Tibial artery (tissue), 4 donors: Measurements from ENCODE around the gene ARHGAP18.

Experiments used
- DNase-seq, 2 donors: peaks; one replicate each; pipeline ENCODE4 v3.0.0-alpha.2; 2019
- H3K27ac ChIP-seq, 2 donors: fragments of 200-600 bp; sonication (generic) in 1 of 2; 1 replicate in 1 of 2; 2 replicates in 1 of 2; pipeline ENCODE4 v1.5.1; 2018 to 2019; ENCODE audit warnings: mild to moderate bottlenecking in 1 of 2
- H3K27me3 ChIP-seq, 2 donors: fragments of 200-600 bp; sonication (generic) in 1 of 2; one replicate each; pipeline versions ENCODE4 v1.5.1 to v1.6.0; 2016 to 2019
- H3K36me3 ChIP-seq, 3 donors: fragments of 200-600 bp; sonication (generic) in 2 of 3; one replicate each; pipeline ENCODE4 v1.5.1; 2016 to 2019; ENCODE audit warnings: mild to moderate bottlenecking in 2 of 3
- H3K4me1 ChIP-seq, 4 donors: fragments of 200-600 bp; sonication (generic) in 2 of 4; 1 replicate in 3 of 4; 2 replicates in 1 of 4; pipeline ENCODE4 v1.5.1; 2016 to 2019
- H3K4me3 ChIP-seq, 2 donors: fragments of 200-600 bp; sonication (generic) in 1 of 2; 1 replicate in 1 of 2; 2 replicates in 1 of 2; pipeline ENCODE4 v1.5.1; 2018 to 2019; ENCODE audit warnings: mild to moderate bottlenecking in 2 of 2
- H3K9me3 ChIP-seq, 3 donors: fragments of 200-600 bp; sonication (generic) in 1 of 3; one replicate each; pipeline ENCODE4 v1.5.1; 2016 to 2019
- CTCF ChIP-seq, 2 experiments: fragments of 200-600 bp in 1 of 2; fragments of 450-650 bp in 1 of 2; IDR thresholded peaks; one replicate each; pipeline ENCODE4 v1.5.1; 2017 to 2019; ENCODE audit warnings: antibody characterized with exemption in 2 of 2, mild to moderate bottlenecking in 1 of 2, moderate library complexity in 1 of 2
- intact Hi-C: fragments of 100-400 bp; cut with DNase I; formaldehyde crosslinking; loops from one replicate; pipeline ENCODE4 v1.15.0; 2023; ENCODE audit warnings: low total_unique reads

The ARHGAP18 gene

GRCh38 chr6:129643176-129643575 is 66.8 kb downstream of the ARHGAP18 start:
- Histone ChIP-seq H3K36me3 (no peaks in the 10 kb centered on the region), H3K4me3 (no peak overlapping the region), H3K27ac (no peak overlapping the region), H3K9me3 (no peaks in the 10 kb centered on the region), H3K27me3 (no peaks in the 10 kb centered on the region), H3K4me1 (peaks cover 0 to 24% (median 3%) of the 10 kb centered on the region in 4 donors)
- DNase-seq, result no peak
- no peak for TF ChIP-seq CTCF (IDR thresholded peaks at IDR 0.05)
- intact Hi-C loops, result no loop called here

GRCh38 chr6:129642322-129642721 is 67.7 kb downstream of the ARHGAP18 start:
- no peaks in the 10 kb centered on the region for H3K9me3 ChIP-seq
- no peak for DNase-seq
- no peaks in the 10 kb centered on the region for H3K36me3 ChIP-seq
- TF ChIP-seq CTCF (IDR thresholded peaks at IDR 0.05), result no peak
- no peaks in the 10 kb centered on the region for H3K27me3 ChIP-seq
- no peak overlapping the region for H3K27ac ChIP-seq
- peaks cover 0 to 24% (median 3%) of the 10 kb centered on the region in 4 donors for H3K4me1 ChIP-seq
- no peak overlapping the region for H3K4me3 ChIP-seq
- intact Hi-C loops, result no loop called here

GRCh38 chr6:129641344-129641743 is 68.6 kb downstream of the ARHGAP18 start:
- H3K4me1 ChIP-seq, result peaks cover 0 to 24% (median 3%) of the 10 kb centered on the region in 4 donors
- H3K9me3 ChIP-seq, result no peaks in the 10 kb centered on the region
- H3K36me3 ChIP-seq, result no peaks in the 10 kb centered on the region
- no peak overlapping the region for H3K27ac ChIP-seq
- H3K27me3 ChIP-seq, result no peaks in the 10 kb centered on the region
- H3K4me3 ChIP-seq, result no peak overlapping the region
- intact Hi-C loops, result no loop called here
- no peak for DNase-seq
- no peak for TF ChIP-seq CTCF (IDR thresholded peaks at IDR 0.05)

- no peak overlapping the region for H3K27ac ChIP-seq
- H3K4me1 ChIP-seq, result peaks cover 0 to 8% (median 4%) of the 10 kb centered on the region in 4 donors
- TF ChIP-seq CTCF (IDR thresholded peaks at IDR 0.05), result no peak
- no peaks in the 10 kb centered on the region for H3K9me3 ChIP-seq
- H3K27me3 ChIP-seq, result no peaks in the 10 kb centered on the region
- intact Hi-C loops, result no loop called here
- no peak overlapping the region for H3K4me3 ChIP-seq
- DNase-seq, result no peak
- no peaks in the 10 kb centered on the region for H3K36me3 ChIP-seq
Measured at GRCh38 chr6:129638686-129639085, 71.3 kb downstream of the ARHGAP18 start.

GRCh38 chr6:129638055-129638684 is 71.8 kb downstream of the ARHGAP18 start:
- Histone ChIP-seq H3K4me3 (no peak overlapping the region), H3K27me3 (no peaks in the 10 kb centered on the region), H3K9me3 (no peaks in the 10 kb centered on the region), H3K27ac (no peak overlapping the region), H3K36me3 (no peaks in the 10 kb centered on the region), H3K4me1 (peaks cover 0 to 8% (median 4%) of the 10 kb centered on the region in 4 donors)
- no peak for DNase-seq
- intact Hi-C loops, result no loop called here
- no peak for TF ChIP-seq CTCF (IDR thresholded peaks at IDR 0.05)
